Measurements from ENCODE around the gene LCE1A.

GRCh38 chr1:152783095-152783494 lies 44.2 kb upstream of the LCE1A start:
- TF ChIP-seq RARB (CRISPR knock-in tag; IDR thresholded peaks at IDR 0.05) (no peak), GLIS3 (CRISPR knock-in tag; IDR thresholded peaks at IDR 0.05) (no peak), CREB5 (CRISPR knock-in tag; IDR thresholded peaks at IDR 0.05; ENCODE audit: low read depth) (no peak), SNAI2 (CRISPR knock-in tag; IDR thresholded peaks at IDR 0.05) (no peak), ZFP30 (CRISPR knock-in tag; IDR thresholded peaks at IDR 0.05) (no peak), PATZ1 (CRISPR knock-in tag; IDR thresholded peaks at IDR 0.05; ENCODE audit: borderline replicate concordance) (no peak), BACH2 (CRISPR knock-in tag; IDR thresholded peaks at IDR 0.05; ENCODE audit: borderline replicate concordance) (no peak), TOX (CRISPR knock-in tag; IDR thresholded peaks at IDR 0.05; ENCODE audit: borderline replicate concordance) (no peak), ZNF8 (CRISPR knock-in tag; IDR thresholded peaks at IDR 0.05) (no peak)

Measured in SK-N-SH treated with all-trans-retinoic acid at 6 μM for 48 hours (cell line).